Activated CD8-positive, alpha-beta T cell treated with anti-CD3 and anti-CD28 coated beads for 36 hours (primary cell): ENCODE results near the gene SMARCB1. TPM values are rescaled to one million over a fixed set of nuclear protein-coding genes. Genes with fewer than 3 reads are reported as not detected.

Experiments used
- ATAC-seq: fragments of 200-7000 bp; cut with Tn5 transposase; one replicate; pipeline ENCODE4 v1.10.0; 2021; ENCODE audit warnings: mild to moderate bottlenecking, moderate library complexity
- CTCF ChIA-PET: fragments of 350-600 bp; sonication (Branson Sonifier 250); formaldehyde crosslinking; loops from one replicate; lab custom pipeline; 2021; ENCODE audit warnings: antibody characterized with exemption; lab: Charles Lee
- POLR2A ChIA-PET: fragments of 350-600 bp; sonication (Branson Sonifier 250); formaldehyde crosslinking; loops from one replicate; lab custom pipeline; 2021; ENCODE audit warnings: antibody characterized with exemption; lab: Charles Lee
- DNase-seq: peaks from one replicate; pipeline ENCODE4 v3.0.0-alpha.2; 2020
- H3K27ac Mint-ChIP-seq: one replicate; pipeline ENCODE4 v1.8.0; 2021; ENCODE audit warnings: mild to moderate bottlenecking, mixed read lengths
- H3K27me3 Mint-ChIP-seq: one replicate; pipeline ENCODE4 v1.8.0; 2021; ENCODE audit warnings: mixed read lengths
- H3K36me3 Mint-ChIP-seq: one replicate; pipeline ENCODE4 v1.8.0; 2021; ENCODE audit warnings: low read depth, mixed read lengths
- H3K4me1 Mint-ChIP-seq: one replicate; pipeline ENCODE4 v1.8.0; 2021; ENCODE audit warnings: low read depth, mixed read lengths
- H3K4me3 Mint-ChIP-seq: one replicate; pipeline ENCODE4 v1.8.0; 2021; ENCODE audit warnings: mild to moderate bottlenecking, moderate library complexity, mixed read lengths
- H3K9me3 Mint-ChIP-seq: one replicate; pipeline ENCODE4 v1.8.0; 2021; ENCODE audit warnings: mixed read lengths
- CTCF ChIP-seq: fragments of 200-600 bp; IDR thresholded peaks from one replicate; pipeline ENCODE4 v1.8.0; 2022; ENCODE audit warnings: antibody characterized with exemption, mild to moderate bottlenecking
- intact Hi-C: fragments of 100-400 bp; cut with micrococcal nuclease; formaldehyde crosslinking; loops from one replicate; pipeline ENCODE4 v1.10.0; 2022
- total RNA-seq, 2 experiments: library from RNA; stranded (reverse); gene quantifications; one replicate each; pipeline ENCODE4 v1.2.3, GENCODE V29; 2021

Gene SMARCB1
- total RNA-seq, 2 experiments from 2014 or later, result 82.8 to 86.3 TPM

GRCh38 chr22:23793326-23793725, 6.6 kb downstream of the SMARCB1 start:
- peak overlapping the region; percentile 5 for H3K27ac Mint-ChIP-seq
- no peak for ATAC-seq
- no peaks in the 10 kb centered on the region for H3K27me3 Mint-ChIP-seq
- ChIA-PET CTCF (interaction anchor here (1.0 to 1.1 kb wide), 2 partner anchors 57 to 101 kb away, joined by 3 read pairs; partner anchors contain the start of gene MIF), POLR2A (no interaction called here)
- H3K36me3 Mint-ChIP-seq, result peaks cover 33% of the 10 kb centered on the region
- H3K4me1 Mint-ChIP-seq, result peaks cover 26% of the 10 kb centered on the region
- no peaks in the 10 kb centered on the region for H3K9me3 Mint-ChIP-seq
- no peak for TF ChIP-seq CTCF
- H3K4me3 Mint-ChIP-seq, result no peak overlapping the region
- no peak for DNase-seq
- intact Hi-C loops, result no loop called here

GRCh38 chr22:23796461-23796860, 9.7 kb downstream of the SMARCB1 start:
- Mint-ChIP-seq H3K4me1 (peaks cover 13% of the 10 kb centered on the region), H3K27me3 (no peaks in the 10 kb centered on the region), H3K9me3 (no peaks in the 10 kb centered on the region), H3K4me3 (no peak overlapping the region), H3K27ac (no peak overlapping the region), H3K36me3 (peaks cover 41% of the 10 kb centered on the region)
- no peak for DNase-seq
- no peak for TF ChIP-seq CTCF
- CTCF ChIA-PET, result no interaction called here
- POLR2A ChIA-PET, result no interaction called here
- ATAC-seq, result no peak
- intact Hi-C loops, result no loop called here

DNA sequence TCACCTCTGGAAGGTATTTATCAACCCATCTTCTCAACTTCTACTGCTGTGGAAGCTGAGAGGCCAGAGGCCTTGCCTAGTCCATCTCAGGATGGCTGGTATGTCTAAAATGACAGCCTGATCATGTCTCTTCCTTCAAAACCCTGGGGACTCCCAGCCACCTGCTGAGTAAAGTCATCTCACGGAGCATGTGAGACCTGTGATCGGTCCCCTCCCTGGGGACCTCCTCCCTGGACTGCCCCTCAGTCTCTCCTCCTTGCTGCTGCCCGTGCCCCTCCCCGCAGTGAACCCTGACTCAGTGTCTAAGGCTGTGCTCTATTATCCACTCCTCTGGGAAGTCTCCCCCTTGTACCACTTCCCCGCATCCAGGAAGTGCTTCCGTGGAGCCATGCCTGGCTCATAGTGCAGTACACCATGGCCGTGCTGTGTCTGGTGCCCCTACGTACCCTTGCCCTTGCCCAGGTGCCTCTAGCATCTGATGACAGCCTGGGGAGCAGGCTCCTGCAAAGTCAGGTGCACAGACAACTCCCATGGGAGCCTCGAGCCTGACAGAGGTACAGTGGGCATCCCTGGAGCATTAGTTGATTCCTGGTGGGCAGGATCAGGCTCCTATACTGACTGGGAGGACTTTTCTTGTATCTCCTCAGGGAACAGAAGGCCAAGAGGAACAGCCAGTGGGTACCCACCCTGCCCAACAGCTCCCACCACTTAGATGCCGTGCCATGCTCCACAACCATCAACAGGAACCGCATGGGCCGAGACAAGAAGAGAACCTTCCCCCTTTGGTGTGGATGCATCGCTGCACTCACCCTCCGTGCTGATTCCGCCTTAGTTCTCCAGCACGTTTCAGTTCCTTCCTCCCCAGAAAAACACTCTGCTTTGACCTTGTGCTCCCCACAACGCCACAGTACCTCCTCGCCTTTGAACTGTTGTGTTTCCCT, 13.8 kb downstream of the SMARCB1 start:
- intact Hi-C loops, result no loop called here
- DNase-seq (no peak), ATAC-seq (no peak)
- ChIA-PET POLR2A (interaction anchor here (1.2 kb wide), 1 partner anchor 11 kb away, joined by 4 read pairs; no protein-coding TSS in a partner anchor), CTCF (no interaction called here)
- peaks cover 38% of the 10 kb centered on the region for H3K36me3 Mint-ChIP-seq
- H3K9me3 Mint-ChIP-seq, result no peaks in the 10 kb centered on the region
- no peak for TF ChIP-seq CTCF
- H3K4me3 Mint-ChIP-seq, result no peak overlapping the region
- no peaks in the 10 kb centered on the region for H3K27me3 Mint-ChIP-seq
- H3K4me1 Mint-ChIP-seq, result no peaks in the 10 kb centered on the region
- H3K27ac Mint-ChIP-seq, result no peak overlapping the region

- intact Hi-C loops, result no loop called here
- Mint-ChIP-seq H3K36me3 (peaks cover 39% of the 10 kb centered on the region), H3K4me3 (no peak overlapping the region), H3K9me3 (no peaks in the 10 kb centered on the region), H3K27ac (no peak overlapping the region), H3K27me3 (no peaks in the 10 kb centered on the region), H3K4me1 (no peaks in the 10 kb centered on the region)
- ChIA-PET POLR2A (no interaction called here), CTCF (no interaction called here)
- no peak for TF ChIP-seq CTCF
- no peak for ATAC-seq
- no peak for DNase-seq
Measured at GRCh38 chr22:23801238-23801821, 14.6 kb downstream of the SMARCB1 start.

DNA sequence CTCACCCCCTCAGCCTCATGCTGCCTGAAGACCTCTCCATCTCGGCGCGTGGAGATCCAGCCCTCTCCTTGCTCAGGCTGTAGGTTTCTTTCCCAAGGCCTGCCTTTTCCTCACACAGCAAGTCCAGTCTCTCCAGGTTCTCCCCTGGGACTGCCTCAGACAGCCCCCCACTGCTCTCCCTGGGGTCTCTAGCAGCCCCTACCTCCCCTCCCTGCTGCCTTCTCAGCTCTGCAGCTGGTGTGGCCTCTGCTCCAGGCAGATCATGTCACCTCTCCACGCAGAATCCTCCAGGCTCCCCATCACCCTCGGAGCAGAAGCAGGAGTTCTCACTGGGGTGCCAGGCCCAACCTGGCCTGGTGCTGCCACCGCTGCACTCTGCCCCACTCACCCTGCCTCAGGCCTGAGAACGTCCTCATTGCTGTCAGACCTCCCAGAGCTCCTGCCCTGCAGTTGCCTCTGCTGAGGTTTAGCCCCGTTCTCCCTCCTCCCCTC, 15.2 kb downstream of the SMARCB1 start:
- peaks cover 37% of the 10 kb centered on the region for H3K36me3 Mint-ChIP-seq
- CTCF ChIA-PET, result no interaction called here
- H3K9me3 Mint-ChIP-seq, result no peaks in the 10 kb centered on the region
- no peaks in the 10 kb centered on the region for H3K4me1 Mint-ChIP-seq
- intact Hi-C loops, result no loop called here
- ATAC-seq (no peak), DNase-seq (no peak)
- H3K27ac Mint-ChIP-seq, result no peak overlapping the region
- H3K27me3 Mint-ChIP-seq, result no peaks in the 10 kb centered on the region
- H3K4me3 Mint-ChIP-seq, result no peak overlapping the region
- POLR2A ChIA-PET, result no interaction called here
- TF ChIP-seq CTCF, result no peak
